Measurements from ENCODE around the gene SCYL3. TPM values are rescaled to one million over a fixed set of nuclear protein-coding genes. Genes with fewer than 3 reads are reported as not detected.

SCYL3 gene
- total RNA-seq, 4 donors from 2014 or later: 17.7 to 22.0 (median 20.4) TPM

GRCh38 chr1:169889871-169890270 lies 3.8 kb downstream of the SCYL3 start:
- Histone ChIP-seq H3K36me3 (peaks cover 0 to 31% (median 0%) of the 10 kb centered on the region in 3 donors), H3K27me3 (no peaks in the 10 kb centered on the region), H3K27ac (no peak overlapping the region), H3K9me3 (no peaks in the 10 kb centered on the region), H3K4me3 (no peak overlapping the region), H3K4me1 (peaks cover 0 to 19% (median 4%) of the 10 kb centered on the region in 4 donors)
- no peak for DNase-seq
- TF ChIP-seq POLR2A (IDR thresholded peaks at IDR 0.05): no peak
- TF ChIP-seq CTCF (IDR thresholded peaks at IDR 0.05): no peak

GRCh38 chr1:169886931-169887330 lies 6.8 kb downstream of the SCYL3 start:
- TF ChIP-seq CTCF (IDR thresholded peaks at IDR 0.05): no peak
- TF ChIP-seq POLR2A (IDR thresholded peaks at IDR 0.05): no peak
- Histone ChIP-seq H3K27ac (no peak overlapping the region), H3K4me3 (no peak overlapping the region), H3K36me3 (peaks cover 0 to 50% (median 0%) of the 10 kb centered on the region in 3 donors), H3K27me3 (no peaks in the 10 kb centered on the region), H3K4me1 (peaks cover 0 to 11% (median 3%) of the 10 kb centered on the region in 4 donors), H3K9me3 (no peaks in the 10 kb centered on the region)
- DNase-seq: no peak

GRCh38 chr1:169886422-169886821 lies 7.3 kb downstream of the SCYL3 start:
- no peaks in the 10 kb centered on the region for H3K9me3 ChIP-seq
- no peak for DNase-seq
- TF ChIP-seq CTCF (IDR thresholded peaks at IDR 0.05) (no peak), POLR2A (IDR thresholded peaks at IDR 0.05) (no peak)
- no peak overlapping the region for H3K4me3 ChIP-seq
- peaks cover 0 to 55% (median 0%) of the 10 kb centered on the region in 3 donors for H3K36me3 ChIP-seq
- peaks cover 0 to 6% (median 2%) of the 10 kb centered on the region in 4 donors for H3K4me1 ChIP-seq
- no peaks in the 10 kb centered on the region for H3K27me3 ChIP-seq
- H3K27ac ChIP-seq: no peak overlapping the region

- DNase-seq: no peak
- Histone ChIP-seq H3K4me1 (no peaks in the 10 kb centered on the region), H3K4me3 (no peak overlapping the region), H3K36me3 (peaks cover 0 to 56% (median 0%) of the 10 kb centered on the region in 3 donors), H3K9me3 (no peaks in the 10 kb centered on the region), H3K27me3 (no peaks in the 10 kb centered on the region), H3K27ac (no peak overlapping the region)
- TF ChIP-seq POLR2A (IDR thresholded peaks at IDR 0.05): no peak
Measured at GRCh38 chr1:169885207-169885606, 8.5 kb downstream of the SCYL3 start.

GRCh38 chr1:169884634-169885033 lies 9.1 kb downstream of the SCYL3 start:
- TF ChIP-seq CTCF (IDR thresholded peaks at IDR 0.05) (no peak), POLR2A (IDR thresholded peaks at IDR 0.05) (no peak)
- Histone ChIP-seq H3K27ac (no peak overlapping the region), H3K4me3 (no peak overlapping the region), H3K36me3 (peaks cover 0 to 56% (median 0%) of the 10 kb centered on the region in 3 donors), H3K4me1 (no peaks in the 10 kb centered on the region), H3K27me3 (no peaks in the 10 kb centered on the region), H3K9me3 (no peaks in the 10 kb centered on the region)
- no peak for DNase-seq

- H3K27ac ChIP-seq: no peak overlapping the region
- TF ChIP-seq CTCF (IDR thresholded peaks at IDR 0.05) (no peak), POLR2A (IDR thresholded peaks at IDR 0.05) (no peak)
- H3K36me3 ChIP-seq: peaks cover 0 to 52% (median 0%) of the 10 kb centered on the region in 3 donors
- DNase-seq: no peak
- no peak overlapping the region for H3K4me3 ChIP-seq
- H3K9me3 ChIP-seq: no peaks in the 10 kb centered on the region
- no peaks in the 10 kb centered on the region for H3K27me3 ChIP-seq
- H3K4me1 ChIP-seq: no peaks in the 10 kb centered on the region
Measured at GRCh38 chr1:169882039-169882511, 11.6 kb downstream of the SCYL3 start.

Data from Peyer's patch (tissue), 4 donors.